HS-5 (cell line): ENCODE data around the gene RPL27.
"Not testable (repeated sequence)": the region's sequence is repeated elsewhere in the genome, so short reads cannot be mapped to it uniquely, and the experiment has no call there.

ENCODE experiments used
- DNase-seq: peaks from one replicate; pipeline ENCODE4 v3.0.0-alpha.2; 2012; ENCODE audit warnings: low read depth

RPL27 gene

GRCh38 chr17:42993913-42994312 is 4.3 kb upstream of the RPL27 start:
- DNase-seq: not testable (repeated sequence)

GRCh38 chr17:42997390-42997983 is 732 bp upstream of the RPL27 start:
- no peak for DNase-seq

DNA sequence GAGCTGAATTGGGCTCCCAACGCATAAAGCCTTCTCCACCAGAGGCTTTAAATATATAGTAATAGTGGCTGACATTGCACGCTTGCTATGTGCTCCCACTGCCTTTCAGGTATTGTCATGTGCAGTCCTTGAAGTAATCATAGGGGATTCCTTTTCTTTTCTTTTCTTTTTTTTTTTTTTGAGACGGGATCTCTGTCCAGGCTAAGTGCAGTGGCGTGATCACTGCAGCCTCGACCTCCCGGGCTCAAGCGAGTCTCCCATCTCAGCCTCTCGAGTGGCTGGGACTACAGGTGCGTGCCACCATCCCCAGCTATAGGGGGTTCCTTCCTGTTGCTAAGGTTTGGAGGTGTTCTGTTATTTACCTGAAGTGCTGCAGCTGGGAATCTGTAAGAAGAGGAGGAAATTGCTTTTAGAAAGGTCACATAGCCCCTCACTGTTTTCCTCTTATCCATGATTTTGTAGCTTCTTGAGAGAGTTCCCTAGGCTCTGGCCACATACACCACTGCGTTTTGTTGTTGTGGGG is 845 bp downstream of the RPL27 start:
- no peak for DNase-seq

GRCh38 chr17:43000894-43001293 is 2.7 kb downstream of the RPL27 start:
- DNase-seq: not testable (repeated sequence)

GRCh38 chr17:43003542-43004172 is 5.4 kb downstream of the RPL27 start:
- DNase-seq: no peak

DNA sequence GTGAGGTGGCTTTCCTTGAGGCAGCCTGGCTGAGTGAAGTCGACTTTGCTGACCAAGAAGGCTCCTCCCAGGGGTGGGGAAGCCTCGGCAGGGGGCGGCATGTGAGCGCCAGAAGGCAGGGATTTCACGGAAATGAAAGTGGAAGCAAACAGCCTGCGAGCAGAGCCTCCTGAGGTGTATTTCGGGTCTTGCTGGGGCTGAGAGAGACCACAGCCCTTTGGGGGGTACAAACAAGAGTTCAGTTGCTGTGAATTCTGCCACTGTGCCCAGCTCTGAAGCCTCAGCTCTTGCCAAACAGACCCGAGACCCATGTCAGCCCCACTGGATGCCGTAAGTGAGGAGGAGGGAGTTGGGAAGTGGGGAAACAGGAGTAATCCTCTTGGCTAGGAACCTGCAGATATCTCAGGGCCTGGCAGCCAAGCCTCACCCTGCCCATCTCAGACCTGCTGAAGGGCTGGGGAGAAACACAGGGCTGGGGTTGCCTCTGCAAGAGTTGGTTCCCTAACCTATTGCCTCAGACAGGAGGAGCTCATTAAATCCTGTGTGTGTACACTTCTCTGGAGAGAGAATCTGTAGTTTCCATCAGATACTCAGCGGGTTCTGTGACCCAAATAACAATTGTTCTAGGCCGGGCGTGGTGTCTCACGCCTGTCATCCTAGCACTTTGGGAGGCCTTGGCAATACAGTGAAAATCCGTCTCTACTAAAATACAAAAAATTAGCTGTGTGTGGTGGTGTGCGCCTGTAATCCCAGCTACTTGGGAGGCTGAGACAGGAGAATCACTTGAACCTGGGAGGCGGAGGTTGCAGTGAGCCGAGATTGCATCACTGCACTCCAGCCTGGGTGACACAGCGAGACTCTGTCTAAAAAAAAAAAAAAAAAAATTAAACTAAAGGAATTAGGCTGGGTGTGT is 8.7 kb downstream of the RPL27 start, which contains the start of gene IFI35:
IFI35 (plus strand) TSS at position 146 of the 913 bp plus-strand sequence; CDS start at position 310, 164 bp downstream.
- no peak for DNase-seq

GRCh38 chr17:43010667-43011308 is 12.6 kb downstream of the RPL27 start:
- no peak for DNase-seq

- no peak for DNase-seq
Observed at GRCh38 chr17:43011728-43012472, 13.7 kb downstream of the RPL27 start.

DNA sequence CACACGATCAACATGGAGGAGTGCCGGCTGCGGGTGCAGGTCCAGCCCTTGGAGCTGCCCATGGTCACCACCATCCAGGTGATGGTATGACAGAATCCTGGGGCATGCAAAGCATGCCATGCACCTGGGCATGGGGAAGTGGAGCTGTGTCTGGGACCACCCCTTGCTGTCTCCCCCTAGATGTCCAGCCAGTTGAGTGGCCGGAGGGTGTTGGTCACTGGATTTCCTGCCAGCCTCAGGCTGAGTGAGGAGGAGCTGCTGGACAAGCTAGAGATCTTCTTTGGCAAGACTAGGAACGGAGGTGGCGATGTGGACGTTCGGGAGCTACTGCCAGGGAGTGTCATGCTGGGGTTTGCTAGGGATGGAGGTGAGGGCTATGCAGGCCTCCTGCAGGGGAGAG is 15.1 kb downstream of the RPL27 start:
- DNase-seq: no peak

GRCh38 chr17:43014020-43014648 is 15.9 kb downstream of the RPL27 start:
- DNase-seq: no peak

- DNase-seq: no peak
Observed at GRCh38 chr17:43014649-43015542, 16.7 kb downstream of the RPL27 start.

DNA sequence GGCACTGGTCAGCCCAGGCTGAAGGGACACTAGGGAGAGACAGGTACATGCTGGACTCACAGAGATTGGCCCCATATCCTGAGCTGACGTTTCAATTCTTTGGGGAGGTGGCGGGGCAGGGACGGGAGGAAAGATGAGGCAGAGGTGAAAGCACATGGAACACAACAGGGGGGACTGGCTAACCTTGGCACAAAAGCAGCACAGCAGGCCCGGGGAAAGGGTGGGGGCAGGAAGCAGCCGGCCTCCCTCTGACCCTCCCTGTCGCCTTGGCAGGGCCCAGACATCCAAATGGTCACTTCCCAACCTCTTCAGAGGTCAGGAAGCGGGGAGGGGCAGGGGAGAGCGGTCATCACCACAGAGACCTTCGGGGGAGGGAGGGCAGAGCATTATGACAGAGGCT is 17.4 kb downstream of the RPL27 start:
- no peak for DNase-seq

DNA sequence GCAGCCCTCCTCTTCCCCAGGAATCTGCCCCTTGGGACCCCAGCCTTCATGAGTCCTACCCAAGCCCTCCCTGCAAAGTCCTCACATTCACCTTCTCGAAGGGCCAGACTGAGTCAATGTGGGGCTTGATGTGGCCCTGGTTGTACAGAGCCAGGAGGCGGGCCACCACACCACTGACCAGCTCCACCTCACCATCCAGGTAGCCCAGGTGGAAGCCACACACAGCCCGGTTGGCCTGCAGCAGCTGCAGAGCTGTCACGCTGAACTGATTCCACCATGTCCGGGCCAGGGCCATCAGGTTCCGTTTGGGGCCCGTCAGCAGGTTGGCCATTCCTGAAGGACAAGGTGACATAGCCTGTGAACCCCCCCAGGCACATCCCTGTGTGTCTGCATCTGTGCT is 18.0 kb downstream of the RPL27 start:
- no peak for DNase-seq

GRCh38 chr17:43018008-43018853 is 20.0 kb downstream of the RPL27 start:
- DNase-seq: no peak

GRCh38 chr17:43018932-43019331 is 20.7 kb downstream of the RPL27 start:
- no peak for DNase-seq

GRCh38 chr17:43019418-43019817 is 21.2 kb downstream of the RPL27 start:
- DNase-seq: no peak

DNA sequence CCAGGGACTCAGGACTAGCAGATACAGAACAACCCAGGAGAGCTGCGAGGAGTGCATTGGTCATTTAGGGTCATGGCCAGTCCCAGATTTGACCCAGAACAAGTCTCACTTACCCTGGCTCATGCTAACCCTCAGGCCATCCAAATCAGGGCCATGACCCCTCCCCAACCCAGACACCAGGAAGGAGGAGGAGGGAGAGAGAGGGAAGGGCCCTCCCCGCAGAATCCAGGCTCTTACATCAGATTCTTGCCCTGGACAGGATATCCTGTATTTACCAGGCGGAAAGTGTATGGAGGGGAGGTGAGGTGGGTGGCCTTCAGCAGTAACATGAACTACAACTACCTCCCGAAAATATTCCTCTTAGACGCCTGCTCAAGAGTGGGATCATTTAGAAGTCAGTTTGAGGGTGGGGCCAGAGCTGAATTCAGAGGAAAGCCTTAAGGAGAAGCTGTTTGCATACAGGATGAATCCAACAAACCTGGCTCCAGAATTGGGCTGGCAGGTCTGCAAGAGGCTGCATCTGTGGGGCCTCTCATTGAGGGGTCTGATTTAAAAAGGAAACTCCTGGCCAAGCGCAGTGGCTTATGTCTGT is 21.9 kb downstream of the RPL27 start:
- DNase-seq: no peak
